GM12878 (cell line): Measurements from ENCODE around the gene CERKL.

Experiments
- CHD4 ChIP-seq: fragments of 200-600 bp; sonication (generic); IDR thresholded peaks from 2 replicates; pipeline ENCODE4 v1.6.1; 2016; ENCODE audit warnings: mild to moderate bottlenecking
- CREB1 ChIP-seq: IDR thresholded peaks from 2 replicates; pipeline ENCODE4 v1.6.1; 2012; ENCODE audit warnings: low read depth, mild to moderate bottlenecking, inconsistent platforms
- MYC ChIP-seq: IDR thresholded peaks from 2 replicates; pipeline ENCODE4 v1.6.1; 2011; ENCODE audit warnings: mild to moderate bottlenecking, low read length, moderate library complexity, inconsistent platforms; ENCODE audit not compliant: insufficient read depth, insufficient replicate concordance, insufficient read length, severe bottlenecking
- NR2C1 ChIP-seq: fragments of 450-650 bp; IDR thresholded peaks from 2 replicates; pipeline ENCODE4 v1.6.1; 2017; ENCODE audit warnings: antibody characterized with exemption, mild to moderate bottlenecking, moderate library complexity
- POLR2AphosphoS5 ChIP-seq: IDR thresholded peaks from 2 replicates; pipeline ENCODE4 v1.6.1; 2011; ENCODE audit warnings: mild to moderate bottlenecking, low read length, inconsistent platforms
- RCOR1 ChIP-seq: conservative IDR thresholded peaks from 2 replicates; pipeline ENCODE4 v1.6.1; 2012; ENCODE audit warnings: low read depth, low read length, improper control_type of control experiment
- SIX5 ChIP-seq: IDR thresholded peaks from 2 replicates; pipeline ENCODE4 v1.6.1; 2011; ENCODE audit warnings: mild to moderate bottlenecking, low read depth, low read length, moderate library complexity; ENCODE audit not compliant: severe bottlenecking
- TF ChIP-seq, protein P1 (sequence below), 3 experiments: IDR thresholded peaks in 2 of 3; conservative IDR thresholded peaks in 1 of 3; 2 replicates each; pipeline ENCODE4 v1.5.1; 2011; ENCODE audit warnings: low read depth in 3 of 3, low read length in 3 of 3, mild to moderate bottlenecking in 3 of 3, control low read depth in 2 of 3, moderate library complexity in 2 of 3, inconsistent platforms in 1 of 3, mixed read lengths in 1 of 3; ENCODE audit not compliant: control insufficient read depth in 2 of 3, insufficient read depth in 1 of 3; ENCODE audit errors: extremely low read depth in 1 of 3
- TF ChIP-seq, protein P2 (sequence below): fragments of 450-650 bp; IDR thresholded peaks from 2 replicates; pipeline ENCODE4 v1.6.1; 2016; ENCODE audit warnings: mild to moderate bottlenecking

DNA sequence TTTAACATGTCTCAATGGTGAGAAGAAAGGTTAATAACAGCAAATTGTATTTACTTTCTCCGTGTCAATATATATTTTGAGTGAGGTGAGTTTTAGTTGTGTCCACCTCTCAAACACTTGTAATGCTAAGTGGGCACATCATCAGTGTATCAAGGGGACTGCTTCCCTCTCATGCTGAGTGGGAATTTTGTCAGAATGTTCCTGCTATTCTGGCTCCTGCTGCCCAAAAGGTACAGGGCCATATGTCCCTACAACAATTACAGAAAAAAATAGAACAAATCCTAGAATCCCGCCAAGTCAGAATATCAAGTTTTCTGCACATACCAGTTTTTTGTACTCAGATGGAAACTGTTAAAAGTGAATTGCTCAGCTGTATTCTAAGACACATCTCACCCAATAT, 5.4 kb upstream of the CERKL start:
- TF ChIP-seq, protein P1, sequence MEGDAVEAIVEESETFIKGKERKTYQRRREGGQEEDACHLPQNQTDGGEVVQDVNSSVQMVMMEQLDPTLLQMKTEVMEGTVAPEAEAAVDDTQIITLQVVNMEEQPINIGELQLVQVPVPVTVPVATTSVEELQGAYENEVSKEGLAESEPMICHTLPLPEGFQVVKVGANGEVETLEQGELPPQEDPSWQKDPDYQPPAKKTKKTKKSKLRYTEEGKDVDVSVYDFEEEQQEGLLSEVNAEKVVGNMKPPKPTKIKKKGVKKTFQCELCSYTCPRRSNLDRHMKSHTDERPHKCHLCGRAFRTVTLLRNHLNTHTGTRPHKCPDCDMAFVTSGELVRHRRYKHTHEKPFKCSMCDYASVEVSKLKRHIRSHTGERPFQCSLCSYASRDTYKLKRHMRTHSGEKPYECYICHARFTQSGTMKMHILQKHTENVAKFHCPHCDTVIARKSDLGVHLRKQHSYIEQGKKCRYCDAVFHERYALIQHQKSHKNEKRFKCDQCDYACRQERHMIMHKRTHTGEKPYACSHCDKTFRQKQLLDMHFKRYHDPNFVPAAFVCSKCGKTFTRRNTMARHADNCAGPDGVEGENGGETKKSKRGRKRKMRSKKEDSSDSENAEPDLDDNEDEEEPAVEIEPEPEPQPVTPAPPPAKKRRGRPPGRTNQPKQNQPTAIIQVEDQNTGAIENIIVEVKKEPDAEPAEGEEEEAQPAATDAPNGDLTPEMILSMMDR (IDR thresholded peaks at IDR 0.05 in 2 of 3, conservative IDR thresholded peaks at IDR 0.05 in 1 of 3; ENCODE audit: control insufficient read depth in 2 of 3, extremely low read depth in 1 of 3, insufficient read depth in 1 of 3, low read depth in 3 of 3, low read length in 3 of 3), result no peak
- TF ChIP-seq CREB1, result no peak
- TF ChIP-seq RCOR1, result no peak
- TF ChIP-seq POLR2AphosphoS5, result no peak
- TF ChIP-seq, protein P2, sequence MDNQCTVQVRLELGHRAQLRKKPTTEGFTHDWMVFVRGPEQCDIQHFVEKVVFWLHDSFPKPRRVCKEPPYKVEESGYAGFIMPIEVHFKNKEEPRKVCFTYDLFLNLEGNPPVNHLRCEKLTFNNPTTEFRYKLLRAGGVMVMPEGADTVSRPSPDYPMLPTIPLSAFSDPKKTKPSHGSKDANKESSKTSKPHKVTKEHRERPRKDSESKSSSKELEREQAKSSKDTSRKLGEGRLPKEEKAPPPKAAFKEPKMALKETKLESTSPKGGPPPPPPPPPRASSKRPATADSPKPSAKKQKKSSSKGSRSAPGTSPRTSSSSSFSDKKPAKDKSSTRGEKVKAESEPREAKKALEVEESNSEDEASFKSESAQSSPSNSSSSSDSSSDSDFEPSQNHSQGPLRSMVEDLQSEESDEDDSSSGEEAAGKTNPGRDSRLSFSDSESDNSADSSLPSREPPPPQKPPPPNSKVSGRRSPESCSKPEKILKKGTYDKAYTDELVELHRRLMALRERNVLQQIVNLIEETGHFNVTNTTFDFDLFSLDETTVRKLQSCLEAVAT, result no peak
- no peak for TF ChIP-seq SIX5
- no peak for TF ChIP-seq NR2C1
- no peak for TF ChIP-seq MYC
- no peak for TF ChIP-seq CHD4
